HG03135 (cell line): Measurements from ENCODE around the gene RFX1.
"Not testable (repeated sequence)": the region's sequence is repeated elsewhere in the genome, so short reads cannot be mapped to it uniquely, and the experiment has no call there.

Experiments used
- ATAC-seq: cut with Tn5 transposase; IDR thresholded peaks from one replicate; pipeline ENCODE4 v1.9.1; 2021; ENCODE audit warnings: mild to moderate bottlenecking, moderate library complexity; ENCODE audit not compliant: unreplicated experiment

Gene RFX1

GRCh38 chr19:14006085-14006765 lies at the start of gene RFX1:
TSS of gene RFX1 (minus strand) at chr19:14006320. CDS start at chr19:13993843, 12,477 bp downstream.
- peak; percentile 73 for ATAC-seq

- no peak for ATAC-seq
These were observed 49.3 kb upstream of the RFX1 start for GRCh38 chr19:14055396-14055795.

- ATAC-seq: no peak
These were observed 48.6 kb upstream of the RFX1 start for GRCh38 chr19:14054721-14055120.

- no peak for ATAC-seq
These were observed 48.0 kb upstream of the RFX1 start for GRCh38 chr19:14054099-14054498.

GRCh38 chr19:14053500-14053899 lies 47.4 kb upstream of the RFX1 start:
- no peak for ATAC-seq

GRCh38 chr19:14053032-14053431 lies 46.9 kb upstream of the RFX1 start:
- ATAC-seq: no peak

- no peak for ATAC-seq
These were observed 46.4 kb upstream of the RFX1 start for GRCh38 chr19:14052470-14052869.

- no peak for ATAC-seq
These were observed 45.9 kb upstream of the RFX1 start for GRCh38 chr19:14051980-14052379.

- ATAC-seq: not testable (repeated sequence)
These were observed 44.8 kb upstream of the RFX1 start for GRCh38 chr19:14050961-14051360.

GRCh38 chr19:14050512-14050911 lies 44.4 kb upstream of the RFX1 start:
- no peak for ATAC-seq

- no peak for ATAC-seq
These were observed 42.5 kb upstream of the RFX1 start for GRCh38 chr19:14048443-14049153.

GRCh38 chr19:14047866-14048265 lies 41.7 kb upstream of the RFX1 start:
- not testable (repeated sequence) for ATAC-seq

GRCh38 chr19:14042659-14043608 lies 36.8 kb upstream of the RFX1 start:
- not testable (repeated sequence) for ATAC-seq

- ATAC-seq: no peak
These were observed 33.1 kb upstream of the RFX1 start for GRCh38 chr19:14039181-14039580.

- no peak for ATAC-seq
These were observed 29.6 kb upstream of the RFX1 start for GRCh38 chr19:14035706-14036105.

- ATAC-seq: not testable (repeated sequence)
These were observed 29.0 kb upstream of the RFX1 start for GRCh38 chr19:14035159-14035558.

GRCh38 chr19:14033946-14034345 lies 27.8 kb upstream of the RFX1 start:
- no peak for ATAC-seq

GRCh38 chr19:14031719-14032480 lies 25.8 kb upstream of the RFX1 start, which contains the start of gene IL27RA:
TSS of gene IL27RA (plus strand) at chr19:14031762. CDS start at chr19:14031873, 111 bp downstream.
- ATAC-seq: peak; percentile 72

GRCh38 chr19:14030997-14031718 lies 25.0 kb upstream of the RFX1 start:
- peak; percentile 47 for ATAC-seq

GRCh38 chr19:14028901-14029300 lies 22.8 kb upstream of the RFX1 start:
- ATAC-seq: no peak
